Measurements from ENCODE around the gene SEC23IP.

Gene SEC23IP

GRCh38 chr10:119942973-119943372 is 50.4 kb downstream of the SEC23IP start:
- DNase-seq, result no peak

- DNase-seq, result no peak
Observed at GRCh38 chr10:119945805-119946204, 53.3 kb downstream of the SEC23IP start.

GRCh38 chr10:119947300-119947699 is 54.8 kb downstream of the SEC23IP start:
- no peak for DNase-seq

- no peak for DNase-seq
Observed at GRCh38 chr10:119957451-119957850, 64.9 kb downstream of the SEC23IP start.

GRCh38 chr10:119962837-119963236 is 70.3 kb downstream of the SEC23IP start:
- no peak for DNase-seq

GRCh38 chr10:119967066-119967465 is 74.5 kb downstream of the SEC23IP start:
- no peak for DNase-seq

- no peak for DNase-seq
Observed at GRCh38 chr10:119969609-119970008, 77.1 kb downstream of the SEC23IP start.

- DNase-seq, result no peak
Observed at GRCh38 chr10:119970107-119970506, 77.6 kb downstream of the SEC23IP start.

GRCh38 chr10:119970963-119971362 is 78.4 kb downstream of the SEC23IP start:
- no peak for DNase-seq

GRCh38 chr10:119973281-119973680 is 80.8 kb downstream of the SEC23IP start:
- no peak for DNase-seq

GRCh38 chr10:119976421-119976820 is 83.9 kb downstream of the SEC23IP start:
- no peak for DNase-seq

GRCh38 chr10:119980956-119981750 is 88.6 kb downstream of the SEC23IP start:
- no peak for DNase-seq

- no peak for DNase-seq
Observed at GRCh38 chr10:119981826-119982225, 89.3 kb downstream of the SEC23IP start.

- no peak for DNase-seq
Observed at GRCh38 chr10:119988333-119988732, 95.8 kb downstream of the SEC23IP start.

- no peak for DNase-seq
Observed at GRCh38 chr10:119989966-119990365, 97.4 kb downstream of the SEC23IP start.

- no peak for DNase-seq
Observed at GRCh38 chr10:119991066-119991465, 98.5 kb downstream of the SEC23IP start.

- DNase-seq, result no peak
Observed at GRCh38 chr10:119991816-119992215, 99.3 kb downstream of the SEC23IP start.
